Loucy (cell line): ENCODE data around the gene ANOS1.

Experiments used
- H2AFZ ChIP-seq: fragments of 200-600 bp; sonication (generic); 2 replicates; pipeline ENCODE4 v1.6.0; 2016; ENCODE audit warnings: antibody characterized with exemption, mild to moderate bottlenecking, low read length, moderate library complexity
- H3F3A ChIP-seq: fragments of 200-600 bp; 2 replicates; pipeline ENCODE4 v1.6.0; 2016; ENCODE audit warnings: antibody characterized with exemption, low read depth, mild to moderate bottlenecking
- H3K27me3 ChIP-seq: fragments of 200-600 bp; sonication (generic); 2 replicates; pipeline ENCODE4 v1.6.1; 2014; ENCODE audit warnings: low read length, mild to moderate bottlenecking; ENCODE audit not compliant: insufficient read depth, poor library complexity, severe bottlenecking
- H3K36me3 ChIP-seq: fragments of 200-600 bp; sonication (generic); 2 replicates; pipeline ENCODE4 v1.6.1; 2016; ENCODE audit warnings: low read length; ENCODE audit not compliant: insufficient read depth
- H3K4me1 ChIP-seq: fragments of 200-600 bp; sonication (generic); 2 replicates; pipeline ENCODE4 v1.5.1; 2014; ENCODE audit warnings: low read length, mild to moderate bottlenecking; ENCODE audit not compliant: insufficient read depth, poor library complexity, severe bottlenecking
- H3K4me2 ChIP-seq: fragments of 200-600 bp; sonication (generic); 2 replicates; pipeline ENCODE4 v1.6.0; 2014; ENCODE audit warnings: antibody characterized with exemption, low read length, low read depth, mild to moderate bottlenecking; ENCODE audit not compliant: poor library complexity, severe bottlenecking
- H3K4me3 ChIP-seq: fragments of 200-600 bp; sonication (generic); 2 replicates; pipeline ENCODE4 v1.5.1; 2014; ENCODE audit warnings: low read length, mild to moderate bottlenecking, mixed read lengths; ENCODE audit not compliant: poor library complexity, severe bottlenecking
- H3K79me2 ChIP-seq: fragments of 200-600 bp; sonication (generic); 2 replicates; pipeline ENCODE4 v1.6.1; 2014; ENCODE audit warnings: low read length; ENCODE audit not compliant: insufficient read depth
- H3K9ac ChIP-seq: fragments of 200-600 bp; sonication (generic); 2 replicates; pipeline ENCODE4 v1.6.0; 2014; ENCODE audit warnings: mild to moderate bottlenecking, low read depth, low read length, moderate library complexity; ENCODE audit not compliant: poor library complexity, severe bottlenecking
- H3K9me2 ChIP-seq: fragments of 200-600 bp; sonication (generic); replicated peaks from 2 replicates; pipeline ENCODE4 v1.6.1; 2016; ENCODE audit warnings: low read depth, low read length, mixed read lengths
- H3K9me3 ChIP-seq: fragments of 200-600 bp; sonication (generic); 2 replicates; pipeline ENCODE4 v1.6.1; 2014; ENCODE audit warnings: mild to moderate bottlenecking, antibody characterized with exemption, low read length, low read depth; ENCODE audit not compliant: insufficient read depth
- H4K20me1 ChIP-seq: fragments of 200-600 bp; sonication (generic); 2 replicates; pipeline ENCODE4 v1.6.0; 2014; ENCODE audit warnings: antibody characterized with exemption, low read length, mild to moderate bottlenecking; ENCODE audit not compliant: insufficient read depth, poor library complexity, severe bottlenecking
- CTCF ChIP-seq: fragments of 200-600 bp; sonication (generic); conservative IDR thresholded peaks from 2 replicates; pipeline ENCODE4 v1.5.1; 2014; ENCODE audit warnings: mild to moderate bottlenecking, antibody characterized with exemption, low read length
- EZH2phosphoT487 ChIP-seq: fragments of 200-600 bp; IDR thresholded peaks from 2 replicates; pipeline ENCODE4 v1.6.1; 2018; ENCODE audit warnings: antibody characterized with exemption, mild to moderate bottlenecking, moderate library complexity, borderline replicate concordance

ANOS1 gene

GRCh38 chrX:8657883-8658282 lies 74.1 kb downstream of the ANOS1 start:
- Histone ChIP-seq H4K20me1 (no peaks in the 10 kb centered on the region), H3K4me3 (no peak overlapping the region), H3K9ac (no peak overlapping the region), H3K9me3 (no peaks in the 10 kb centered on the region), H3K36me3 (no peaks in the 10 kb centered on the region), H2AFZ (no peak overlapping the region), H3K27me3 (no peaks in the 10 kb centered on the region), H3K79me2 (no peaks in the 10 kb centered on the region), H3K9me2 (no peaks in the 10 kb centered on the region), H3K4me1 (no peaks in the 10 kb centered on the region), H3F3A (no peaks in the 10 kb centered on the region), H3K4me2 (no peak overlapping the region)
- TF ChIP-seq EZH2phosphoT487 (no peak), CTCF (no peak)

GRCh38 chrX:8653956-8654355 lies 78.0 kb downstream of the ANOS1 start:
- H3K9me2 ChIP-seq, result no peaks in the 10 kb centered on the region
- H3K9me3 ChIP-seq, result no peaks in the 10 kb centered on the region
- no peak for TF ChIP-seq EZH2phosphoT487
- TF ChIP-seq CTCF, result no peak
- H3K4me2 ChIP-seq, result no peak overlapping the region
- no peak overlapping the region for H2AFZ ChIP-seq
- no peaks in the 10 kb centered on the region for H4K20me1 ChIP-seq
- no peaks in the 10 kb centered on the region for H3K79me2 ChIP-seq
- no peak overlapping the region for H3K9ac ChIP-seq
- no peaks in the 10 kb centered on the region for H3F3A ChIP-seq
- no peak overlapping the region for H3K4me3 ChIP-seq
- H3K36me3 ChIP-seq, result no peaks in the 10 kb centered on the region
- H3K27me3 ChIP-seq, result no peaks in the 10 kb centered on the region
- no peaks in the 10 kb centered on the region for H3K4me1 ChIP-seq

- Histone ChIP-seq H3K79me2 (no peaks in the 10 kb centered on the region), H3K9me2 (no peaks in the 10 kb centered on the region), H3K4me2 (no peak overlapping the region), H2AFZ (no peak overlapping the region), H3K4me1 (no peaks in the 10 kb centered on the region), H3K36me3 (no peaks in the 10 kb centered on the region), H3K27me3 (no peaks in the 10 kb centered on the region), H3K9ac (no peak overlapping the region), H4K20me1 (no peaks in the 10 kb centered on the region), H3K4me3 (no peak overlapping the region), H3F3A (no peaks in the 10 kb centered on the region), H3K9me3 (no peaks in the 10 kb centered on the region)
- TF ChIP-seq CTCF (no peak), EZH2phosphoT487 (no peak)
Measured at GRCh38 chrX:8649969-8650368, 82.0 kb downstream of the ANOS1 start.
